ENCODE data around the gene FLNB. TPM values are rescaled to one million over a fixed set of nuclear protein-coding genes. Genes with fewer than 3 reads are reported as not detected.
A peak's percentile ranks its signal among the peaks of the same experiment; 100 is the strongest.

The FLNB gene
- total RNA-seq, 1 donor from 2014 or later = 303 TPM

GRCh38 chr3:58074997-58075396 is 66.8 kb downstream of the FLNB start:
- no peak for DNase-seq (ENCODE audit: low spot score)

GRCh38 chr3:58077596-58078285 is 69.5 kb downstream of the FLNB start:
- DNase-seq (ENCODE audit: low spot score) = no peak

- no peak for DNase-seq (ENCODE audit: low spot score)
Observed at GRCh38 chr3:58078610-58079009, 70.4 kb downstream of the FLNB start.

GRCh38 chr3:58079773-58080172 is 71.6 kb downstream of the FLNB start:
- no peak for DNase-seq (ENCODE audit: low spot score)

- DNase-seq (ENCODE audit: low spot score) = no peak
Observed at GRCh38 chr3:58082047-58082446, 73.8 kb downstream of the FLNB start.

GRCh38 chr3:58084166-58084565 is 75.9 kb downstream of the FLNB start:
- DNase-seq (ENCODE audit: low spot score) = no peak

- DNase-seq (ENCODE audit: low spot score) = no peak
Observed at GRCh38 chr3:58084788-58085543, 76.7 kb downstream of the FLNB start.

- no peak for DNase-seq (ENCODE audit: low spot score)
Observed at GRCh38 chr3:58085616-58086015, 77.4 kb downstream of the FLNB start.

- DNase-seq (ENCODE audit: low spot score) = no peak
Observed at GRCh38 chr3:58088501-58088900, 80.3 kb downstream of the FLNB start.

GRCh38 chr3:58090351-58090750 is 82.1 kb downstream of the FLNB start:
- no peak for DNase-seq (ENCODE audit: low spot score)

GRCh38 chr3:58092521-58092920 is 84.3 kb downstream of the FLNB start:
- no peak for DNase-seq (ENCODE audit: low spot score)

GRCh38 chr3:58093574-58094195 is 85.5 kb downstream of the FLNB start:
- no peak for DNase-seq (ENCODE audit: low spot score)

- no peak for DNase-seq (ENCODE audit: low spot score)
Observed at GRCh38 chr3:58094657-58095056, 86.4 kb downstream of the FLNB start.

GRCh38 chr3:58095603-58096138 is 87.4 kb downstream of the FLNB start:
- no peak for DNase-seq (ENCODE audit: low spot score)

- DNase-seq (ENCODE audit: low spot score) = no peak
Observed at GRCh38 chr3:58098531-58098930, 90.3 kb downstream of the FLNB start.

GRCh38 chr3:58099865-58100264 is 91.6 kb downstream of the FLNB start:
- DNase-seq (ENCODE audit: low spot score) = no peak

- DNase-seq (ENCODE audit: low spot score) = no peak
Observed at GRCh38 chr3:58101499-58102389, 93.5 kb downstream of the FLNB start.

GRCh38 chr3:58102390-58102750 is 94.1 kb downstream of the FLNB start:
- DNase-seq (ENCODE audit: low spot score) = no peak

- peak; percentile 69 for DNase-seq (ENCODE audit: low spot score)
Observed at GRCh38 chr3:58102976-58103451, 94.8 kb downstream of the FLNB start.

- no peak for DNase-seq (ENCODE audit: low spot score)
Observed at GRCh38 chr3:58104151-58104550, 95.9 kb downstream of the FLNB start.

GRCh38 chr3:58104712-58105111 is 96.5 kb downstream of the FLNB start:
- DNase-seq (ENCODE audit: low spot score) = no peak

GRCh38 chr3:58105196-58105595 is 97.0 kb downstream of the FLNB start:
- no peak for DNase-seq (ENCODE audit: low spot score)

Data from ureter (tissue), 1 donor.